Upper lobe of left lung (tissue), 6 donors: ENCODE measurements around the gene PXDN. TPM values are rescaled to one million over a fixed set of nuclear protein-coding genes. Genes with fewer than 3 reads are reported as not detected.

ENCODE experiments used
- ATAC-seq, 2 donors: fragments of 200-7000 bp; cut with Tn5 transposase; one replicate each; pipeline ENCODE4 v1.9.1; 2022; ENCODE audit warnings: mild to moderate bottlenecking in 2 of 2, moderate library complexity in 2 of 2; ENCODE audit not compliant: low FRiP score in 2 of 2
- DNase-seq, 2 donors: peaks; one replicate each; pipeline ENCODE4 v3.0.0-alpha.2; 2019 to 2020
- H3K27ac ChIP-seq, 4 donors: fragments of 200-600 bp; sonication (generic); one replicate each; pipeline ENCODE4 v1.5.1; 2016 to 2019
- H3K27me3 ChIP-seq, 4 donors: fragments of 200-600 bp; sonication (generic); one replicate each; pipeline ENCODE4 v1.5.1; 2017 to 2019
- H3K36me3 ChIP-seq, 4 donors: fragments of 200-600 bp; sonication (generic); one replicate each; pipeline ENCODE4 v1.5.1; 2016 to 2019
- H3K4me1 ChIP-seq, 4 donors: fragments of 200-600 bp; sonication (generic); one replicate each; pipeline ENCODE4 v1.5.1; 2018 to 2019
- H3K4me3 ChIP-seq, 4 donors: fragments of 200-600 bp; sonication (generic); one replicate each; pipeline ENCODE4 v1.5.1; 2017 to 2019; ENCODE audit warnings: mild to moderate bottlenecking in 2 of 4, moderate library complexity in 1 of 4
- H3K9me3 ChIP-seq, 4 donors: fragments of 200-600 bp; sonication (generic); one replicate each; pipeline ENCODE4 v1.5.1; 2018 to 2019
- CTCF ChIP-seq, 6 experiments: fragments of 450-650 bp in 4 of 6; fragments of 200-600 bp in 2 of 6; sonication (generic) in 2 of 6; IDR thresholded peaks; one replicate each; pipeline ENCODE4 v1.5.1; 2016 to 2019; ENCODE audit warnings: antibody characterized with exemption in 6 of 6
- EP300 ChIP-seq, 4 donors: sonication (generic); formaldehyde crosslinking; IDR thresholded peaks; one replicate each; pipeline ENCODE4 v1.5.1; 2017; ENCODE audit warnings: antibody characterized with exemption in 4 of 4, control low read depth in 2 of 4
- POLR2A ChIP-seq, 4 donors: fragments of 450-650 bp; IDR thresholded peaks; one replicate each; pipeline ENCODE4 v1.5.1; 2016 to 2017; ENCODE audit warnings: antibody characterized with exemption in 4 of 4, mild to moderate bottlenecking in 2 of 4
- POLR2AphosphoS5 ChIP-seq, 2 donors: sonication (generic); formaldehyde crosslinking; IDR thresholded peaks; one replicate each; pipeline ENCODE4 v1.5.1; 2017; ENCODE audit warnings: antibody characterized with exemption in 2 of 2
- whole genome bisulfite sequencing, 2 donors: methylation state at CpG; one replicate each; pipeline ENCODE4 v1.1.5; 2017 to 2018; 5-methylcytosine and 5-hydroxymethylcytosine counted together
- total RNA-seq, 6 donors: library from RNA; depleted of rRNA in 4 of 6; stranded (reverse); fragments of >200 nt in 4 of 6; gene quantifications; one replicate each; pipeline versions ENCODE4 v1.1.0 to v1.2.1, GENCODE V29; 2016 to 2021
- donor health status: DM: no; HTN: no; CAD: no; lungs with moderate emphysema.
- donor health status: DM: no; HTN: yes; CAD: no; lungs with severe emphysema.

The PXDN gene
- total RNA-seq, 6 donors from 2014 or later, result 20.8 to 65.6 (median 38.5) TPM

DNA sequence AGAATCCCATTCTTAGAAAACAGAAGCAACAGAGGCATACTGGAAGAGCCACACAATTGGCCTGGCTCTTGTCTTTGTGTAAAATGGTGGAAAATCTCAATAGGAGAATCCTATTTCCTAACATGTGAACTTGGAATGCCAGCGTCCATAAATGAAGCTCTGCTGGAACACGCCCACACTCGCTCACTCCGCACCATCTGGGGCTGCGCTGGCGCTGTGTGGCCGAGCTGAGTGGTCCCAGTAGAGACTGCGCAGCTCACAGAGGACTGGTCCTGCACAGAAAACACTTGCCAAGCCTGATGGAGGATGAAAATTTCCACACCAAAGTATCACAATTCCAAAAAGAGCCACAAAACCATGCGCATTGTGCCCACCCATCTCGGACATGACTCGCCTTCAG is 56.2 kb downstream of the PXDN start:
- H3K27ac ChIP-seq, result no peak overlapping the region
- H3K36me3 ChIP-seq, result peaks cover 0 to 55% (median 11%) of the 10 kb centered on the region in 4 donors
- DNase-seq (peak in 1 of 2 donors; percentile 13), ATAC-seq (no peak)
- TF ChIP-seq POLR2A (IDR thresholded peaks at IDR 0.05) (no peak), CTCF (IDR thresholded peaks at IDR 0.05) (no peak)
- no peaks in the 10 kb centered on the region for H3K9me3 ChIP-seq
- H3K4me3 ChIP-seq, result no peak overlapping the region
- WGBS, 2 donors, result 91 to 96% methylated on average over 11 of the region's 11 CpGs
- no peaks in the 10 kb centered on the region for H3K27me3 ChIP-seq
- H3K4me1 ChIP-seq, result peaks cover 3 to 9% (median 5%) of the 10 kb centered on the region in 4 donors

GRCh38 chr2:1687254-1687653 is 57.1 kb downstream of the PXDN start:
- Histone ChIP-seq H3K36me3 (peaks cover 0 to 51% (median 10%) of the 10 kb centered on the region in 4 donors), H3K27me3 (no peaks in the 10 kb centered on the region), H3K27ac (no peak overlapping the region), H3K9me3 (no peaks in the 10 kb centered on the region), H3K4me3 (no peak overlapping the region), H3K4me1 (peaks cover 3 to 9% (median 5%) of the 10 kb centered on the region in 4 donors)
- ATAC-seq (no peak), DNase-seq (no peak)
- 88 to 90% methylated on average over 14 of the region's 14 CpGs for WGBS, 2 donors
- TF ChIP-seq POLR2AphosphoS5 (IDR thresholded peaks at IDR 0.05) (no peak), POLR2A (IDR thresholded peaks at IDR 0.05) (no peak), CTCF (IDR thresholded peaks at IDR 0.05) (no peak), EP300 (IDR thresholded peaks at IDR 0.05) (no peak)

- ATAC-seq, result no peak
- TF ChIP-seq POLR2AphosphoS5 (IDR thresholded peaks at IDR 0.05) (no peak), POLR2A (IDR thresholded peaks at IDR 0.05) (no peak), CTCF (IDR thresholded peaks at IDR 0.05) (no peak), EP300 (IDR thresholded peaks at IDR 0.05) (no peak)
- H3K27ac ChIP-seq, result no peak overlapping the region
- H3K4me1 ChIP-seq, result peaks cover 4 to 10% (median 5%) of the 10 kb centered on the region in 4 donors
- no peak for DNase-seq
- 89 to 91% methylated on average over 14 of the region's 14 CpGs for WGBS, 2 donors
- H3K9me3 ChIP-seq, result no peaks in the 10 kb centered on the region
- no peaks in the 10 kb centered on the region for H3K27me3 ChIP-seq
- no peak overlapping the region for H3K4me3 ChIP-seq
- H3K36me3 ChIP-seq, result peaks cover 0 to 46% (median 6%) of the 10 kb centered on the region in 4 donors
Observed at GRCh38 chr2:1686784-1687105, 57.6 kb downstream of the PXDN start.

- Histone ChIP-seq H3K4me1 (peaks cover 4 to 14% (median 10%) of the 10 kb centered on the region in 4 donors), H3K4me3 (no peak overlapping the region), H3K27ac (no peak overlapping the region), H3K9me3 (no peaks in the 10 kb centered on the region), H3K36me3 (peaks cover 0 to 45% (median 6%) of the 10 kb centered on the region in 4 donors), H3K27me3 (no peaks in the 10 kb centered on the region)
- DNase-seq, result peak in 1 of 2 donors; percentile 71
- TF ChIP-seq POLR2AphosphoS5 (IDR thresholded peaks at IDR 0.05) (no peak), POLR2A (IDR thresholded peaks at IDR 0.05) (no peak), CTCF (IDR thresholded peaks at IDR 0.05) (no peak), EP300 (IDR thresholded peaks at IDR 0.05) (no peak)
- 80 to 85% methylated on average over 12 to 21 of the region's 21 CpGs for WGBS, 2 donors
- ATAC-seq, result no peak
Observed at GRCh38 chr2:1685957-1686783, 58.1 kb downstream of the PXDN start.
